GM10266 (cell line): ENCODE data around the gene IQCE.
"Not testable (repeated sequence)": the region's sequence is repeated elsewhere in the genome, so short reads cannot be mapped to it uniquely, and the experiment has no call there.

Experiments
- DNase-seq: peaks from one replicate; pipeline ENCODE4 v3.0.0; 2012; ENCODE audit errors: extremely low spot score
- CTCF ChIP-seq: IDR thresholded peaks from 2 replicates; pipeline ENCODE4 v1.5.1; 2012; ENCODE audit warnings: mild to moderate bottlenecking, low read depth; ENCODE audit not compliant: control insufficient read depth, insufficient read depth; ENCODE audit errors: missing control alignments

IQCE gene

GRCh38 chr7:2534214-2534613, 24.6 kb upstream of the IQCE start:
- not testable (repeated sequence) for DNase-seq

- DNase-seq, result not testable (repeated sequence)
Observed at GRCh38 chr7:2535872-2536627, 22.7 kb upstream of the IQCE start.

- DNase-seq, result no peak
Observed at GRCh38 chr7:2537981-2538851, 20.6 kb upstream of the IQCE start.

GRCh38 chr7:2539031-2539911, 19.5 kb upstream of the IQCE start:
- DNase-seq, result no peak
- TF ChIP-seq CTCF, result no peak

More at GRCh38 chr7:2537981-2538851, 20.6 kb upstream of the IQCE start:
- no peak for TF ChIP-seq CTCF

GRCh38 chr7:2540133-2540532, 18.6 kb upstream of the IQCE start:
- no peak for DNase-seq
- TF ChIP-seq CTCF, result no peak

- no peak for TF ChIP-seq CTCF
- no peak for DNase-seq
Observed at GRCh38 chr7:2540641-2541051, 18.1 kb upstream of the IQCE start.

- DNase-seq, result no peak
- TF ChIP-seq CTCF, result no peak
Observed at GRCh38 chr7:2541291-2542010, 17.3 kb upstream of the IQCE start.
